GM12875 (cell line): ENCODE results near the gene PAGR1.
"Not testable (repeated sequence)": the region's sequence is repeated elsewhere in the genome, so short reads cannot be mapped to it uniquely, and the experiment has no call there.

ENCODE experiments used
- H3K4me3 ChIP-seq: one replicate; pipeline ENCODE4 v1.5.1; 2011; ENCODE audit warnings: low read depth, low read length, control low read depth
- TF ChIP-seq, protein P1 (sequence below): IDR thresholded peaks from 2 replicates; pipeline ENCODE4 v1.5.1; 2011; ENCODE audit warnings: low read depth, mild to moderate bottlenecking, control low read depth, inconsistent platforms, low read length, moderate library complexity, borderline replicate concordance; ENCODE audit not compliant: insufficient read depth

Gene PAGR1

GRCh38 chr16:29824589-29825144 is 8.7 kb downstream of the PAGR1 start:
- no peak overlapping the region for H3K4me3 ChIP-seq
- TF ChIP-seq, protein P1, sequence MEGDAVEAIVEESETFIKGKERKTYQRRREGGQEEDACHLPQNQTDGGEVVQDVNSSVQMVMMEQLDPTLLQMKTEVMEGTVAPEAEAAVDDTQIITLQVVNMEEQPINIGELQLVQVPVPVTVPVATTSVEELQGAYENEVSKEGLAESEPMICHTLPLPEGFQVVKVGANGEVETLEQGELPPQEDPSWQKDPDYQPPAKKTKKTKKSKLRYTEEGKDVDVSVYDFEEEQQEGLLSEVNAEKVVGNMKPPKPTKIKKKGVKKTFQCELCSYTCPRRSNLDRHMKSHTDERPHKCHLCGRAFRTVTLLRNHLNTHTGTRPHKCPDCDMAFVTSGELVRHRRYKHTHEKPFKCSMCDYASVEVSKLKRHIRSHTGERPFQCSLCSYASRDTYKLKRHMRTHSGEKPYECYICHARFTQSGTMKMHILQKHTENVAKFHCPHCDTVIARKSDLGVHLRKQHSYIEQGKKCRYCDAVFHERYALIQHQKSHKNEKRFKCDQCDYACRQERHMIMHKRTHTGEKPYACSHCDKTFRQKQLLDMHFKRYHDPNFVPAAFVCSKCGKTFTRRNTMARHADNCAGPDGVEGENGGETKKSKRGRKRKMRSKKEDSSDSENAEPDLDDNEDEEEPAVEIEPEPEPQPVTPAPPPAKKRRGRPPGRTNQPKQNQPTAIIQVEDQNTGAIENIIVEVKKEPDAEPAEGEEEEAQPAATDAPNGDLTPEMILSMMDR, result no peak

DNA sequence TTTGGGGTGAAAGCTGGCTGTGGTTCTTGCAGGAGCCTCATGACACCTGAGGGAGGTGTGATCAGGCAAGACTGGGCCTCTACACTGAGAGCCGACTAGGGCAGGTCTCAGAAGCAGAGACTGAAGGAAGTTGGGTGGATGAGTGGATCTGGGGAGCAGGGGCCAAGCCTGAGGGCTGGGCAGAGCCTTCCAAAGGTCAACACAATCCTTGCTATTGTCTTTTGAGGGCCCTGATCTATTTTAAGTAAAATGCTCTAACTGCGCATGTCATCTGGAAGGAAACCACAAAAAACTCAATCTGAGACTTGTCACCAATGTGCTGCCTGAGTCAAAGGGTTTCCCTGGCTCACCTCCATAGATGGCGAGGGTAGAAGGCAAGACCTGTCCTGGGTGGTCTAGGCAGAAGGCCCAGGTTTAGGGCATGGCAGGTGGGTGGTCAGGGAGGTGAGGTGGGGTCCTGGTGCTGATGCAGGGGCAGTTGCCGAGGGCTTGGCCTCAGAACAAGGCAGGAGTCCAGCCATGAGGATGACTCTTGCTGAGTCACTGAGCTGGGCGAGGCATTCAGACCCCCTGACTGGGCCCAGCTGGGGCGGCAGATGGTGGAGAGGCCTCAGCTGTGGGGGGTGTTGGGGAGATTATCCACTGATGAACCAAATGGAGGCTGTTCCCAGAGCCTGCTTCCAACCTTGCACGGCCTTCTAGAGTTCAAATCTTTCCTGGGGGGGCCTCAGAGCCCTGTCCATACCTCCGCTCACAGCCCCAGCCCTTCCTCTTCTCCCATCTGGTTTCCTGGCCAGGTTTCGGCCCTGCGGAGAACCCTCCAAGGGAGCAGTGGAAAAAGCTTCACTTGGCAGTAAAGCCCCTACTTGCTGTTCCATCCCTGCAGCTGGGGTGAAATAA is 9.4 kb downstream of the PAGR1 start:
- H3K4me3 ChIP-seq, result no peak overlapping the region

DNA sequence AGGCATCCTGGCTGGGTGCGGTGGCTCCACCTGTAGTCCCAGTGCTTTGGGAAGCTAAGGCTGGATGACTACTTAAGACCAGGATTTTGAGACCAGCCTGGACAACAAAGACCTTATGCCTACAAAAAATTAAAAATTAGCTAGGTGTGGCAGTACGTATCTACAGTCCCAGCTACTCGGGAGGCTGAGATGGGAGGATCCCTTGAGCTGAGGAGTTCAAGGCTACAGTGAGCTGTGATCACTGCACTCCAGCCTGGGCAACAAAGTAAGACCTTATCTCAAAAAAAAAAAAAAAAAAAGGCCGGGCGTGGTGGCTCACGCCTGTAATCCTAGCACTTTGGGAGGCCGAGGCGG is 10.4 kb downstream of the PAGR1 start:
- no peak overlapping the region for H3K4me3 ChIP-seq
- TF ChIP-seq, protein P1, result no peak

More for the DNA sequence above, 9.4 kb downstream of the PAGR1 start:
- TF ChIP-seq, protein P1, result no peak

DNA sequence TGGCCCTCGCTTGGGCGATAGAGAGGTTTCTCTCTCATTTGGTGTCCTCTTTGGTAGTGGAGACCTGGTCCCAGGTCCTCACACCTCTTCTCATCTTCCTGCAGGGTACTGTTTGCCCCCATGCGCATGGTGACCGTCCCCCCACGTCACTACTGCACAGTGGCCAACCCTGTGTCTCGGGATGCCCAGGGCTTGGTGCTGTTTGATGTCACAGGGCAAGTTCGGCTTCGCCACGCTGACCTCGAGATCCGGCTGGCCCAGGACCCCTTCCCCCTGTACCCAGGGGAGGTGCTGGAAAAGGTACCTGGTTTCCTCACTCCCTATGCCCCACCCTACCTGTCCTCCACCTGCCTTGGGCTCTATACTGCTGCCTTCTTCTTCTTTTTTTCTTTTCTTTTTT is 14.8 kb downstream of the PAGR1 start:
- H3K4me3 ChIP-seq, result no peak overlapping the region
- TF ChIP-seq, protein P1, result no peak

DNA sequence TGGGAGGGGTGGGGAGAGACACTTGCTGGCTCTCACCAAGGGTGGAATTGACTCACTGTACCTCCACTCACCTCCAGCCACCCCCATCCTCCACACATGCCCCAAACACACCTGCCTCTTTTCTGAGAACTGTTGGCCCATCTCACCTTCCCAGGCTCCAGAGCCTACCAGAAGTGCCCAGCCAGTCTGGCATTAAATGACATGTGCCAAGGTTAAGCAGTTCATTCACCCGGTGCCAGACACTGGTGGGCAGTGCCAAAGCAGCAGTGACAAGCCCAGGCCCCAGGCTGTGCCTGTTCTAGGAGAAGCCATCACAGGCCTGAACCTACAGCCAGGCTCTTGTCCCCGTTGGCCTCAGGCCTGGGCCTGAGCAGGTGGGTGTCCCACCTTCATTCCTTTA is 15.5 kb downstream of the PAGR1 start:
- H3K4me3 ChIP-seq, result no peak overlapping the region
- TF ChIP-seq, protein P1, result no peak

DNA sequence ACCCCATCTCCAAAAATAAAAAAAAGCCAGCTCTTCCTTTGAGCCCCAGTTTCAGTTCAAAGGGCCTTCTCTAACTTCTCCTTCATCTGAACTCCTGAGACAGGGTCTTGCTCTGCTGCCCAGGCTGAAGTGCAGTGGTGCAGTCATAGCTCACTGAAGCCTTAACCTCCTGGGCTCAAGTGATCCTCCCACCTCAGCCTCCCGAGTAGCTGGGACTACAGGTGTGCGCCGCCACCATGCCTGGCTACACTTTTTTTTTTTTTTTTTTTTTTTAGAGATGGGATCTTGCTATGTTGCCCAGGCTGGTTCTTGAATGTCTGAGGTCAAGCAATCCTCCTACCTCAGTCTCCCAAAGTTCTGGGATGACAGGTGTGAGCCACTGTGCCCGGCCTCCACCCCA is 17.3 kb downstream of the PAGR1 start:
- H3K4me3 ChIP-seq, result not testable (repeated sequence)

GRCh38 chr16:29834079-29834478 is 18.1 kb downstream of the PAGR1 start:
- no peak overlapping the region for H3K4me3 ChIP-seq
- TF ChIP-seq, protein P1, result no peak

GRCh38 chr16:29835926-29836325 is 20.0 kb downstream of the PAGR1 start:
- no peak overlapping the region for H3K4me3 ChIP-seq
- TF ChIP-seq, protein P1, result no peak
